ENCODE results near the gene SZT2.

- TF ChIP-seq SP1 (IDR thresholded peaks at IDR 0.05) (no peak), SP1 (CRISPR knock-in tag; IDR thresholded peaks at IDR 0.05) (no peak), SMAD1 (CRISPR knock-in tag; IDR thresholded peaks at IDR 0.05; ENCODE audit: borderline replicate concordance, low read depth) (no peak), FOXP1 (IDR thresholded peaks at IDR 0.05) (no peak), FOXP1 (CRISPR knock-in tag; IDR thresholded peaks at IDR 0.05) (no peak), CTCF (CRISPR knock-in tag; IDR thresholded peaks at IDR 0.05) (no peak), ZNF546 (CRISPR knock-in tag; conservative IDR thresholded peaks at IDR 0.05) (no peak), YY1 (IDR thresholded peaks at IDR 0.05; ENCODE audit: insufficient read depth, insufficient replicate concordance, low read depth, low read length) (no peak), REL (CRISPR knock-in tag; conservative IDR thresholded peaks at IDR 0.05) (no peak), POLR2AphosphoS2 (IDR thresholded peaks at IDR 0.05; ENCODE audit: low read depth, low read length) (no peak)
Observed at GRCh38 chr1:43455213-43455889, 65.7 kb downstream of the SZT2 start.
